ENCODE results near the gene TMEM176B.

The TMEM176B gene

DNA sequence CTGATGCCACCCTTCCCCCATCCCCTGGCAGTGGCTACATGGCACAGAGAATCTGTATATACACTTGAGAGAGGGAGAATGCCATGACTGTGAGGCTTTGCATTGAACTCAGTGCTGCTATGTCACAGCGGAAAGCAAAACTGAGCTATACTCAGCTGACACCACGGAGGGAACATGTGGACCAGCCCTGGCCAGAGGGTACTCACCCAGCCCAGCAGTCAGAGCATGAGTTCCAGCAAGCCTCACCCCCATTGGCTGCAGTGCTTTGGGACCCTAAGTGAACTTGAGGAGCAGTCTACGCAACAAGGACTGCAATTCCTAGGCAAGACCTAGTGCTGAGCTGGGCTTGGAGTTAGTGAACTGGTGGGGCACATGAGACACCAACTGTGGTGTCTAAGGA is 41.9 kb upstream of the TMEM176B start:
- no peaks in the 10 kb centered on the region for H4K20me1 ChIP-seq (ENCODE audit: insufficient read depth, low read length)
- H3K9me3 ChIP-seq (ENCODE audit: insufficient read depth, low read length): no peaks in the 10 kb centered on the region
- H3K27ac ChIP-seq (ENCODE audit: low read length): no peak overlapping the region
- TF ChIP-seq, protein P1, sequence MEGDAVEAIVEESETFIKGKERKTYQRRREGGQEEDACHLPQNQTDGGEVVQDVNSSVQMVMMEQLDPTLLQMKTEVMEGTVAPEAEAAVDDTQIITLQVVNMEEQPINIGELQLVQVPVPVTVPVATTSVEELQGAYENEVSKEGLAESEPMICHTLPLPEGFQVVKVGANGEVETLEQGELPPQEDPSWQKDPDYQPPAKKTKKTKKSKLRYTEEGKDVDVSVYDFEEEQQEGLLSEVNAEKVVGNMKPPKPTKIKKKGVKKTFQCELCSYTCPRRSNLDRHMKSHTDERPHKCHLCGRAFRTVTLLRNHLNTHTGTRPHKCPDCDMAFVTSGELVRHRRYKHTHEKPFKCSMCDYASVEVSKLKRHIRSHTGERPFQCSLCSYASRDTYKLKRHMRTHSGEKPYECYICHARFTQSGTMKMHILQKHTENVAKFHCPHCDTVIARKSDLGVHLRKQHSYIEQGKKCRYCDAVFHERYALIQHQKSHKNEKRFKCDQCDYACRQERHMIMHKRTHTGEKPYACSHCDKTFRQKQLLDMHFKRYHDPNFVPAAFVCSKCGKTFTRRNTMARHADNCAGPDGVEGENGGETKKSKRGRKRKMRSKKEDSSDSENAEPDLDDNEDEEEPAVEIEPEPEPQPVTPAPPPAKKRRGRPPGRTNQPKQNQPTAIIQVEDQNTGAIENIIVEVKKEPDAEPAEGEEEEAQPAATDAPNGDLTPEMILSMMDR (IDR thresholded peaks at IDR 0.05; ENCODE audit: low read depth, low read length): no peak
- TF ChIP-seq EZH2phosphoT487 (IDR thresholded peaks at IDR 0.05; ENCODE audit: low read depth): no peak
- H3K27me3 ChIP-seq (ENCODE audit: low read depth, low read length): no peaks in the 10 kb centered on the region
- H3K9ac ChIP-seq (ENCODE audit: low read length): no peak overlapping the region
- no peak overlapping the region for H2AFZ ChIP-seq (ENCODE audit: low read depth, low read length)
- no peaks in the 10 kb centered on the region for H3K79me2 ChIP-seq (ENCODE audit: low read length)
- H3K4me1 ChIP-seq (ENCODE audit: low read length): no peaks in the 10 kb centered on the region
- no peaks in the 10 kb centered on the region for H3K36me3 ChIP-seq (replicated peaks; ENCODE audit: low read depth, low read length)
- H3K4me3 ChIP-seq (ENCODE audit: low read length): no peak overlapping the region
- no peak overlapping the region for H3K4me2 ChIP-seq (ENCODE audit: low read length)

DNA sequence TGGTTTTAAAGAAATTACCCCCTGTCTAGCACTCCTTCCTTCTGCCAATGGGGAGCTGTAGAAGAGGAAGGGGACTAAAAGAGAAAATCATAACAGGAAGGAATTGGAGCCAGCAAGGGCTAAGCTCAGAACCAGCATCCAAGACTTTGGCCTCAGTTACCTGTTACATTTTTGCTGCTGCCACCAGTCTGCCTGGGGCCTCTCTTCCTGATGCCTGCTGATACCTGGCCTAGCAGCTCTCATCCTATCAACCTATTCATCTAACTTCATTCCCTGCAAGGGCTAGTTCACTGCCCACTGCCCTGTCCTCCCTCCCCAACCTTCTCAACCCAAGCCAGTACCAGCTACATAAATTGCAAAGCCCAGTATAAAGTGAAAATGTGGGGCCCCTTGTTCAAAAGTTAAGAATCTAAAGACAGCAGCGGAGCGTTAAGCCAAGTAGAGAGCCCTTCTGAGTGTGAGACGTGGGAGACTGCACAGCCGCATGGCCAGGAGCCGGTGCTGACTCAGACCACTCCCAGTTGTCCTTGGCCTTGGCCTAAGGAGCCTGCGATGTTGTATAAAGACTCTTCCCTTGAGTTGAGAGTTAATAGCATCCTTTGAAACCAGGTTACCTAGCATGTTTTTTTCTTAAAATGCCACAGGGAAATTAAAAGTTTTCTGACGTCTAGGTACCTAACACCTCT is 38.9 kb upstream of the TMEM176B start:
- H4K20me1 ChIP-seq (ENCODE audit: insufficient read depth, low read length): no peaks in the 10 kb centered on the region
- H3K4me1 ChIP-seq (ENCODE audit: low read length): peaks cover 6% of the 10 kb centered on the region; the same call in 1 of the 2 replicates
- H3K27ac ChIP-seq (ENCODE audit: low read length): no peak overlapping the region
- TF ChIP-seq, protein P1 (IDR thresholded peaks at IDR 0.05; ENCODE audit: low read depth, low read length): no peak
- no peak for TF ChIP-seq EZH2phosphoT487 (IDR thresholded peaks at IDR 0.05; ENCODE audit: low read depth)
- H3K36me3 ChIP-seq (replicated peaks; ENCODE audit: low read depth, low read length): no peaks in the 10 kb centered on the region
- no peak overlapping the region for H3K4me3 ChIP-seq (ENCODE audit: low read length)
- H2AFZ ChIP-seq (ENCODE audit: low read depth, low read length): no peak overlapping the region
- H3K9me3 ChIP-seq (ENCODE audit: insufficient read depth, low read length): no peaks in the 10 kb centered on the region
- no peaks in the 10 kb centered on the region for H3K27me3 ChIP-seq (ENCODE audit: low read depth, low read length)
- H3K9ac ChIP-seq (ENCODE audit: low read length): no peak overlapping the region
- no peaks in the 10 kb centered on the region for H3K79me2 ChIP-seq (ENCODE audit: low read length)
- H3K4me2 ChIP-seq (ENCODE audit: low read length): no peak overlapping the region

DNA sequence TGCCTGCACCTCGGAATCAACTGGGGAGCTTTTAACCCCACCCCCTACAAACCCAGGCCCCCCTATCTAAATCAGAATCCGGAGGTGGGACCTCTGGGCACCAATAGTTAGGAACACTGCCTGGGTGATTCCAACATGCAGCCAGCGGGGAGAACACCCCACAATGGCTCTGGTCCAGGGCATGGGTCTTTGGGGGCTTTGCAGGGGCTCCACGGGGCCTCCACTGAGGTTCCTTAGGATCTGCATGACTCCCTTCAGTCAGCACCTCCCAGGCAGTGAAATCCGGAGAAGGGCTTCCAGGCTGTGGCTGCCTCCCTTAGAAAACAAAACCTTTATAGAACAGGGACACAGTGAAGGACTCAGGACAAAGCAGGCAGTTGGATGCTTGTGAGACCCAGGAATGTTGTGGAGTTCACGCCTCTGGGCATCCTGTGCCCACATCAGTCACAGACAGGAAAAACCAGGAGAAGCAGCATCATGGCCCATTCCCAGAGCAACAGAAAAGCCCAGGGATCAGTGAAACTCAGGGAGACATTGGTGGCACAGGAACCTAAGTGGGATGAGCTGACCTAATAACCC is 35.6 kb upstream of the TMEM176B start:
- no peak for TF ChIP-seq EZH2phosphoT487 (IDR thresholded peaks at IDR 0.05; ENCODE audit: low read depth)
- TF ChIP-seq, protein P1 (IDR thresholded peaks at IDR 0.05; ENCODE audit: low read depth, low read length): no peak
- no peak overlapping the region for H3K9ac ChIP-seq (ENCODE audit: low read length)
- no peaks in the 10 kb centered on the region for H3K27me3 ChIP-seq (ENCODE audit: low read depth, low read length)
- H3K36me3 ChIP-seq (replicated peaks; ENCODE audit: low read depth, low read length): no peaks in the 10 kb centered on the region
- H2AFZ ChIP-seq (ENCODE audit: low read depth, low read length): no peak overlapping the region; the same call in 1 of the 2 replicates
- H3K9me3 ChIP-seq (ENCODE audit: insufficient read depth, low read length): no peaks in the 10 kb centered on the region
- no peak overlapping the region for H3K27ac ChIP-seq (ENCODE audit: low read length)
- H4K20me1 ChIP-seq (ENCODE audit: insufficient read depth, low read length): no peaks in the 10 kb centered on the region
- no peaks in the 10 kb centered on the region for H3K79me2 ChIP-seq (ENCODE audit: low read length)
- no peak overlapping the region for H3K4me2 ChIP-seq (ENCODE audit: low read length)
- peaks cover 6% of the 10 kb centered on the region; the same call in 1 of the 2 replicates for H3K4me1 ChIP-seq (ENCODE audit: low read length)
- no peak overlapping the region for H3K4me3 ChIP-seq (ENCODE audit: low read length)

DNA sequence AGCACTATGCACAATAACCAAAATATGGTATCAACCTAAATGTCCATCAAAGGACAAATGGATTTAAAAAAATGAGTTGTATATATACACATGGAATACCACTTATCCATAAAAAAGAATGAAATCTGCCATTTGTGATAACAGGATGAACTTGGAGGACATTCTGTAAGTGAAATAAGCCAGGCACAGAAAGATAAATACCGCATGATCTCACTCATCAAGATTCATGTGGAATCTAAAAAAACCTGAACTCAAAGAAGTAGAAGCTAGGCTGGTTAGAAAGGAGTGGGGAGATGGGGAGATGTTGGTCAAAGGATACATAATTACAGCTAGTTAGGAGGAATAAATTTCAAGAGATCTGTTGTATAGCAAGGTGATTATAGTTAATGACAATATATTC is 34.9 kb upstream of the TMEM176B start:
- Histone ChIP-seq H3K4me3 (ENCODE audit: low read length) (no peak overlapping the region), H4K20me1 (ENCODE audit: insufficient read depth, low read length) (no peaks in the 10 kb centered on the region), H3K79me2 (ENCODE audit: low read length) (no peaks in the 10 kb centered on the region), H3K27me3 (ENCODE audit: low read depth, low read length) (no peaks in the 10 kb centered on the region), H3K9ac (ENCODE audit: low read length) (no peak overlapping the region), H3K36me3 (replicated peaks; ENCODE audit: low read depth, low read length) (no peaks in the 10 kb centered on the region), H3K9me3 (ENCODE audit: insufficient read depth, low read length) (no peaks in the 10 kb centered on the region), H3K4me2 (ENCODE audit: low read length) (no peak overlapping the region), H3K4me1 (ENCODE audit: low read length) (peaks cover 6% of the 10 kb centered on the region; the same call in 1 of the 2 replicates), H2AFZ (ENCODE audit: low read depth, low read length) (no peak overlapping the region), H3K27ac (ENCODE audit: low read length) (no peak overlapping the region)
- no peak for TF ChIP-seq EZH2phosphoT487 (IDR thresholded peaks at IDR 0.05; ENCODE audit: low read depth)
- TF ChIP-seq, protein P1 (IDR thresholded peaks at IDR 0.05; ENCODE audit: low read depth, low read length): no peak
